ENCODE measurements around the gene CTDNEP1. TPM values are rescaled to one million over a fixed set of nuclear protein-coding genes. Genes with fewer than 3 reads are reported as not detected.

CTDNEP1 gene
- total and polyA plus RNA-seq, 8 donors = 23.9 to 85.1 (median 73.9) TPM

GRCh38 chr17:7256766-7257456, 5.4 kb upstream of the CTDNEP1 start:
- no peak overlapping the region for H3K4me3 ChIP-seq
- 90 to 95% (median 93%) methylated on average over 8 of the region's 8 CpGs for WGBS, 5 donors
- no peak for DNase-seq
- peaks cover 30 to 65% (median 60%) of the 10 kb centered on the region in 4 donors for H3K36me3 ChIP-seq
- H3K4me1 ChIP-seq = peaks cover 21 to 46% (median 27%) of the 10 kb centered on the region in 4 donors
- H3K9me3 ChIP-seq = no peaks in the 10 kb centered on the region
- H3K27ac ChIP-seq = no peak overlapping the region
- peaks cover 4 to 20% (median 17%) of the 10 kb centered on the region in 3 donors for H3K27me3 ChIP-seq
- intact Hi-C loops (cut with DNase I; ENCODE audit: low total_unique reads) = no loop called here
- TF ChIP-seq POLR2A (IDR thresholded peaks at IDR 0.05) = no peak
- TF ChIP-seq EP300 (IDR thresholded peaks at IDR 0.05) = no peak

- H3K27ac ChIP-seq = no peak overlapping the region
- H3K36me3 ChIP-seq = peaks cover 30 to 60% (median 56%) of the 10 kb centered on the region in 4 donors
- peaks cover 22 to 41% (median 27%) of the 10 kb centered on the region in 4 donors for H3K4me1 ChIP-seq
- H3K27me3 ChIP-seq = no peaks in the 10 kb centered on the region
- 91 to 94% (median 93%) methylated on average over 4 of the region's 4 CpGs for WGBS, 5 donors
- no peak for DNase-seq
- intact Hi-C loops (cut with DNase I; ENCODE audit: low total_unique reads) = no loop called here
- TF ChIP-seq POLR2AphosphoS5 (IDR thresholded peaks at IDR 0.05) (no peak), CTCF (IDR thresholded peaks at IDR 0.05) (no peak), POLR2A (IDR thresholded peaks at IDR 0.05) (no peak), EP300 (IDR thresholded peaks at IDR 0.05) (no peak)
- H3K4me3 ChIP-seq = no peak overlapping the region
- no peaks in the 10 kb centered on the region for H3K9me3 ChIP-seq
Measured at GRCh38 chr17:7254511-7254910, 3.0 kb upstream of the CTDNEP1 start.

- H3K4me3 ChIP-seq = peak overlapping the region; percentile 65 to 98 (median 95)
- intact Hi-C loops (cut with DNase I; ENCODE audit: low total_unique reads) = no loop called here
- H3K4me1 ChIP-seq = peaks cover 32 to 45% (median 39%) of the 10 kb centered on the region in 4 donors
- no peak for DNase-seq
- peaks cover 23 to 48% (median 43%) of the 10 kb centered on the region in 4 donors for H3K36me3 ChIP-seq
- peak overlapping the region in 4 of 5 donors; percentile 99 to 100 (median 99) for H3K27ac ChIP-seq
- no peaks in the 10 kb centered on the region for H3K27me3 ChIP-seq
- no peaks in the 10 kb centered on the region for H3K9me3 ChIP-seq
- WGBS, 5 donors = 64 to 74% (median 73%) methylated on average over 5 of the region's 5 CpGs
- TF ChIP-seq POLR2AphosphoS5 (IDR thresholded peaks at IDR 0.05) = no peak
- TF ChIP-seq POLR2A (IDR thresholded peaks at IDR 0.05) = no peak
- TF ChIP-seq EP300 (IDR thresholded peaks at IDR 0.05) = no peak
- no peak for TF ChIP-seq CTCF (IDR thresholded peaks at IDR 0.05)
Measured at GRCh38 chr17:7253082-7253481, 1.5 kb upstream of the CTDNEP1 start.

- H3K9me3 ChIP-seq = no peaks in the 10 kb centered on the region
- H3K4me3 ChIP-seq = peak within 1 kb of the TSS; percentile 65 to 98 (median 95)
- intact Hi-C loops (cut with DNase I; ENCODE audit: low total_unique reads) = no loop called here
- H3K27me3 ChIP-seq = no peaks in the 10 kb centered on the region
- peak; percentile 94 to 97 for DNase-seq
- peak within 1 kb of the TSS; percentile 96 to 100 (median 99) for H3K27ac ChIP-seq
- TF ChIP-seq POLR2AphosphoS5 (IDR thresholded peaks at IDR 0.05) (peak; percentile 70 to 89 (median 80)), POLR2A (IDR thresholded peaks at IDR 0.05) (peak in 1 of 4 donors; percentile 33), CTCF (IDR thresholded peaks at IDR 0.05) (peak in 2 of 7 experiments; percentile 0 to 19), EP300 (IDR thresholded peaks at IDR 0.05) (no peak)
- peaks cover 32 to 48% (median 41%) of the 10 kb centered on the region in 4 donors for H3K4me1 ChIP-seq
- peaks cover 18 to 42% (median 37%) of the 10 kb centered on the region in 4 donors for H3K36me3 ChIP-seq
- WGBS, 5 donors = 1 to 2% (median 1%) methylated on average over 39 to 55 of the region's 55 CpGs
Measured at GRCh38 chr17:7252176-7253043, 876 bp upstream of the CTDNEP1 start, which contains the start of gene ELP5. ELP5 (plus strand) TSS chr17:7252215; CDS start chr17:7252551, 336 bp downstream.
